GM19397 (cell line): ENCODE measurements around the gene PAPSS1.

Experiments
- ATAC-seq: cut with Tn5 transposase; IDR thresholded peaks from one replicate; pipeline ENCODE4 v1.9.1; 2021; ENCODE audit warnings: mild to moderate bottlenecking, moderate library complexity; ENCODE audit not compliant: unreplicated experiment

PAPSS1 gene

GRCh38 chr4:107631560-107631959 is 88.5 kb downstream of the PAPSS1 start:
- ATAC-seq: no peak

- no peak for ATAC-seq
Observed at GRCh38 chr4:107630185-107630705, 89.8 kb downstream of the PAPSS1 start.

GRCh38 chr4:107629318-107629717 is 90.7 kb downstream of the PAPSS1 start:
- ATAC-seq: no peak

- ATAC-seq: no peak
Observed at GRCh38 chr4:107625391-107625902, 94.6 kb downstream of the PAPSS1 start.

GRCh38 chr4:107624024-107624423 is 96.0 kb downstream of the PAPSS1 start:
- no peak for ATAC-seq

- no peak for ATAC-seq
Observed at GRCh38 chr4:107622006-107622405, 98.0 kb downstream of the PAPSS1 start.

DNA sequence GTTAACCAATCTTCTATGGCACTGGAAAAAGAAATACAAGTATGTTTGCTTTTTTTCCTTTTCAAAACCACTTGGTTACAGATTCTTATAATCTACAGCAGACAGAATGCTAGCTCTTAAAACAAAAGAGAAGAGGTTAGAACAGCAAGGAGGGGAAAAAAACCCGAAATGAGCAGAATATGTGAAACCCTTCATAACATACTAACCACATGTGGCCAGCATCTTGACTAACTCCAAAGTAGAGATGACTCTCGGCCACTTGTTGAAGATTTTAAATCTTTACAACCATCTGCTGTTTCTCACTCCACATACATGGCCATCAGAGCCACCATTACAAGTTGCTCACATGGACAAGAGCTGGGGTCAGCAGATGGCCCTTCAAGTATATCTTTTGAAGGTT is 100.3 kb downstream of the PAPSS1 start:
- ATAC-seq: no peak

DNA sequence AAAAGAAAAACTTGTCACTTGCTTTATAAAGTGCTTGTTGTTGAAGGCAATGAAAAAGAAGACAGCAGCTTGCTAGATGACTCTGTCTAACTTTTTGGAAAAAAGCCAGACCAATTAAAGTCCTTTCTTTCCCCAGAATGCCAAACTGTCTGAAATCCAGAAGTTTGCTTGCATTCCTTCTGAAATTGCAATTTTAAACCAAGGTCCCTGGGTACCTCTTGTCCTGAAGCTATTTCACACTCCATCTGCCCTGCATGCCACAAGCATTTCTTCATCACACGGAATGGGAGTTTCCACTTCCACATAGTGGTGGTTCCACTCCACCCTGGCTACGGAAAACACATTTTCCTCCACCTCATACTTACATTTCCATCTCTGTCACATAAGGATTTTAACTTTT is 101.0 kb downstream of the PAPSS1 start:
- ATAC-seq: no peak

GRCh38 chr4:107618656-107619055 is 101.4 kb downstream of the PAPSS1 start:
- ATAC-seq: no peak

GRCh38 chr4:107616838-107617389 is 103.1 kb downstream of the PAPSS1 start:
- ATAC-seq: no peak

DNA sequence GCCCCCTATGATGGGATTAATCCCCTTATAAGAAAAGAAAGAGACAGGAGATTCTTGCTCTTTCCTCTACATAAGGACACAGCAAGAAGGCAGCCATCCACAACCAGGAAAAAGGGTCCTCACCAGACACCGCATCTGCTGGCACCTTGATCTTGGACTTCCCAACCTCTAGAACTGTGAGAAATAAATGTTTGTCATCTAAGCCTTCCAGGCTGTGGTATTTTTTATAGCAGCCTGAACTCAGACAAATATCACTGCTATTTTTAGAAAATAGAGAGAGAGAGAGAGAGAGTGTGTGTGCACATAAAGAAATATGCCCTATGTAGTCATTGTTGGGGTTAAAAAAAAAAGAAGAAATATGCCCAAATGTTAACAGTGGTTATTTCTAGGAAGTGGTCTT is 104.2 kb downstream of the PAPSS1 start:
- ATAC-seq: no peak

- ATAC-seq: no peak
Observed at GRCh38 chr4:107603430-107603829, 116.6 kb downstream of the PAPSS1 start.

GRCh38 chr4:107600983-107601382 is 119.1 kb downstream of the PAPSS1 start:
- no peak for ATAC-seq

DNA sequence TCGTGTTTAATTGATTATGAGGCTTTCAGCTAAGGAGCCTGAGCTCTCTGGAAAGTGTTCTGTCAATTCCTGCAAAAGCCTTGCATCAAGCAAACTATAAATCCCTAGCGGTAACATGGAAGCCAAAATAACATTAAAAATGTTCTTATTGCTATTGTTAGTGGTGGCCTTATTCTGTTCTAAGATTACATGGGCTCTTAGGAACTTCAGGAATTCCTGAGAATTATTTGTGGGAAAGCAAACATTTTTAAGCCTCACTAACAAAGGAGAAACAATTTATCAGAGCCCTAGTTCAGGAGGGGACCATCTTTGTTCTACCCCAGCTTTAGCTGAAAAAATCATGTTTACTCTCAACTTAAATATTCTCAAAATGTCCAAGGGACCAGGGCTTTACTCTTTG is 119.6 kb downstream of the PAPSS1 start:
- ATAC-seq: no peak

DNA sequence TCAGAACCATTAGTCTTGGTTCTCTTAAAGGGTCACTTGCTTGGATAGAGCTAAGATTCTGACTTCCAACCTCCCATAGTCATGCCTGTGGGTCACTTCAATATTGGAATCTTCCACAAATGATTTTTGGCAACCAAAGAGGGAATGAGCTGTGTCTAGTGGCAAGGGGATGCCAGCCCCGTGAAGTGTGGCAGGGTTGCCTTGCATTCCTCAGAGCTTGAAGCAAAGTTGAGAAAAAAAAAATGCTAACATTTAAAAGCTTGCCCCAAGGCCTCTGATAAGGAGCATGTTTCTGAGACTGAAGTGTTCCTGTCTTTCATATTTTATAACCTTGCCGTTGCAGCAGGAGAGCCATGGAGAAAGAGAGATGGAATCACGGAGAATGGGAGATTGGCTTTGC is 120.2 kb downstream of the PAPSS1 start:
- no peak for ATAC-seq

DNA sequence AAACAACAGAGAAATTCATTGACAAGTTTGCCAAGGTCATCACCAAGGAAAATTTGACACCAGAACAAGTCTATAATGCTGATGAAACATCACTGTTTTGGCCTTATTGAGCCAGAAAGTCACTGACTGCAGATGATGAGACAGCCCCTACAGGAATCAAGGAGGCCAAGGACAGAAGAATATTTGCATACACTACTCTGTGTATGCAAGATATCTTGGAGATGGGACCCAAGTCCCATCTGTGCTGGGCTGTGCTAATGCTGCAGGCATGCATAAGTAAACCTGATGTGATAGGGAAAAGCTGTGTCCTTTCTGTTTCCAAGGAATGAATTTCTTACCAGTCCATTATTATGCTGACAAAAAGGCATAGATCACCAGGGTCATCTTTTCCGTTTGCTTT is 126.8 kb downstream of the PAPSS1 start:
- ATAC-seq: no peak

GRCh38 chr4:107592519-107592918 is 127.5 kb downstream of the PAPSS1 start:
- ATAC-seq: peak; percentile 90

DNA sequence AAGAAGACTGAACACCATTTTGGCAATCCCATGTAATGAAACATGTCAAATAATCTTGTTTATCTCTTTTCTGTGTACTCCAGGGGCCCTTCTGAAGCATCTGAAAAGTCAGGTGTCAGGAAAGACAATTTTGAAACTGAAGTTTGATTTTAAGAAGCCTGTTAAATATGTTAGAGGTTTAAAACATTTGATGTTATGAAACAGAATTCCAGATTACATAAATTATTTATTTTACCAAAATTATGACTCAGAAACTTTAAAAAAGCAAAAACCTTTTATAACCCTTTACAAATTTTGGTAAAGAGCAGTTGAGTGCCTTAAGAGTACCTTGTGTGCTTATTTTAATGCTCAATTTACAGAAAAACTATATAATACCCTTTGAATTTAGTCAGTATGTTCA is 130.8 kb downstream of the PAPSS1 start:
- no peak for ATAC-seq

DNA sequence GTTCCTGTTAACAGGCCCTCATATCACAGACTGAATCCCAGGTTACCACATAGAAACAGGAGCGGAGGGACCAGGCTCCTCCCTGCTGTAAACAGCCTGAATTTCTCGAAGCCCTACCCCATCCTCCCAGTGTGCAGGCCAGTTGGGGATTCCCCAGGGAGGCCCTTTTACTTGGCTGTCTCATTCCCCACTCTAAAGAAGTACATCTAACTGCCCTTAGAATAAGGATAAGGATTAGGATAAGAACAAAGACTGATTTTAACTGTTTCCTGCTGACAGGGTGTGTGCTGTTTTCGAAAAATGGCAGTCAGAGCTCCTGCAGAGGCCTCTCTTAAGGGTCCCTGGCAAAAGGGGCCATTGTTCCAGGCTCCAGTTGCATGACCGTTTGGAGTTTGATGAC is 133.7 kb downstream of the PAPSS1 start:
- ATAC-seq: no peak

DNA sequence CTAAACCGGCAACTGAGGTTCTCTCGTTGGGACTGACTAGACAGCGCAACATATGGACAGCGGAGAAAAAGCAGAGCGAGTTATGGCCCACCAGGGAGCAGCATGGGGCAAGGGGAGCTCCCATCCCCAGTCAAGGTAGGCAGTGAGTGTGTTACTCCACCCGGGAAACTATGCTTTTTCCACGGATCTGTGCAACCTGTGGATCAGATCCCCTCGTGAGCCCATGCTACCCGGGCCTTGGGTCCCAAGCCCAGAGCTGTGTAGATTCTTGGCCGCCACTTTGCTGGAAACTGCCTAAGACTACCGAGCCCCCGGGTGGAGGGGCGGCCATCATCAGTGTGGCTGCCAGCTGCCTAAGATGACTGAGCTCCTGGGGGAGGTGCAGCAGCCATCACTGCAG is 140.9 kb downstream of the PAPSS1 start:
- no peak for ATAC-seq

GRCh38 chr4:107578321-107578720 is 141.7 kb downstream of the PAPSS1 start:
- ATAC-seq: no peak

DNA sequence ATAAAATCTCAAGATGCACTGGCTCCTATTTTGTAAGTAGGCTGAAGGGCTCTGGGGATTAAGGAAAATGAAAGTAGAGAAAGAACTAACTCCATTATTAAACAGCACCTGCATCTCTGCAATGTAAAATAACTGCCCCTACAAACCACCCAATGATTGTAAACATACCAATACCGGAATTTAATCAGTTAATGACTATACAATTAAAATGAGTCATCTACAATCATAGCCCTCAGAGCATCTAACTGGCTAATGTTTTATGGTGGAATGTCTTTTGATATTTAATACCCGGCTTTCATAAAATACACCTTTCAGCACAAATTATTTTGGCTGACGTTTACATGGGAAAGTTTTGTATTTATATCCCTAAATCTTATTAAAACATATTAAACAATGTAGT is 142.3 kb downstream of the PAPSS1 start:
- no peak for ATAC-seq

- ATAC-seq: no peak
Observed at GRCh38 chr4:107575243-107575642, 144.8 kb downstream of the PAPSS1 start.
